Muscle of leg (tissue), 11 donors: ENCODE measurements around the gene DSCAML1. TPM values are rescaled to one million over a fixed set of nuclear protein-coding genes. Genes with fewer than 3 reads are reported as not detected.

Experiments used
- DNase-seq: peaks from one replicate; pipeline ENCODE4 v3.0.0; 2013
- H3K27ac ChIP-seq: one replicate; pipeline ENCODE4 v1.5.1; 2013; ENCODE audit warnings: mild to moderate bottlenecking, low read length, control low read depth
- H3K27me3 ChIP-seq: one replicate; pipeline ENCODE4 v1.6.1; 2013; ENCODE audit warnings: low read length; ENCODE audit not compliant: control insufficient read depth, insufficient read depth
- H3K36me3 ChIP-seq: one replicate; pipeline ENCODE4 v1.6.1; 2013; ENCODE audit warnings: low read length; ENCODE audit not compliant: control insufficient read depth, insufficient read depth
- H3K4me1 ChIP-seq: one replicate; pipeline ENCODE4 v1.6.1; 2013; ENCODE audit warnings: low read length; ENCODE audit not compliant: control insufficient read depth, insufficient read depth
- H3K4me3 ChIP-seq: one replicate; pipeline ENCODE4 v1.5.1; 2013; ENCODE audit warnings: low read length, control low read depth
- H3K9me3 ChIP-seq: replicated peaks from 2 replicates; pipeline ENCODE4 v1.6.1; 2013; ENCODE audit warnings: low read depth, low read length; ENCODE audit not compliant: control insufficient read depth
- WGBS: methylation state at CpG from one replicate; pipeline ENCODE4 v1.1.5; 2013; ENCODE audit warnings: missing lambda C conversion rate; ENCODE audit not compliant: insufficient coverage; 5-methylcytosine and 5-hydroxymethylcytosine counted together
- polyA plus RNA-seq, 8 donors: library from polyadenylated mRNA; unstranded; fragments of 120-200 nt; gene quantifications; one replicate each; pipeline versions ENCODE4 v1.2.1 to v1.2.3, GENCODE V29; 2013; ENCODE audit warnings: inconsistent platforms in 1 of 8, low replicate concordance in 1 of 8; ENCODE audit not compliant: insufficient read length in 8 of 8, insufficient read depth in 1 of 8
- total RNA-seq: library from RNA; stranded (reverse); fragments of 120-200 nt; gene quantifications from one replicate; pipeline ENCODE4 v1.2.4, GENCODE V29; 2013

The DSCAML1 gene
- total and polyA plus RNA-seq, 9 donors, result 0.28 to 0.80 (median 0.60) TPM

DNA sequence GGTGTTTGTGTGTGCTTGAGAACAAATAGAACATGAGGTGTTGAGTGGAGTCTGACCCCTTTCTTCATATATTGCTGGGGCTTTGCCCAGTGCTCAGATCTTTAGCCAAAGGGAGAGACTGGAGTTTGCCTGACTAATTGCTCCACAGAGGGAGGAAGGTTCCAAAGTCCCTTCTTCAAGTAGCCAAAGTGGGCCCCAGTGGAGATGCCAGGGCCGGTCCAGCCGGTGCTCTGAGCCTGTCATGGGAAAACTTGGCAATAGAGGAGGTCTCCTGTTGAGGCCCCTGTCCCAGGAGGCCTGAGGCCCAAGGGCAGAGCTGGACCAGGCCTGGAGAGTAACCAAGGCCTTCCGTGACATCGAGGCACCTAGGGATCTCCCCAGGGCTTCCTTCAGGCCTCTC, 112.3 kb downstream of the DSCAML1 start:
- H3K36me3 ChIP-seq, result no peaks in the 10 kb centered on the region
- H3K4me3 ChIP-seq, result no peak overlapping the region
- H3K9me3 ChIP-seq, result no peaks in the 10 kb centered on the region
- no peak for DNase-seq
- H3K4me1 ChIP-seq, result peaks cover 2% of the 10 kb centered on the region
- H3K27me3 ChIP-seq, result peaks cover 17% of the 10 kb centered on the region
- 17% methylated on average over 2 of the region's 4 CpGs for WGBS
- no peak overlapping the region for H3K27ac ChIP-seq

DNA sequence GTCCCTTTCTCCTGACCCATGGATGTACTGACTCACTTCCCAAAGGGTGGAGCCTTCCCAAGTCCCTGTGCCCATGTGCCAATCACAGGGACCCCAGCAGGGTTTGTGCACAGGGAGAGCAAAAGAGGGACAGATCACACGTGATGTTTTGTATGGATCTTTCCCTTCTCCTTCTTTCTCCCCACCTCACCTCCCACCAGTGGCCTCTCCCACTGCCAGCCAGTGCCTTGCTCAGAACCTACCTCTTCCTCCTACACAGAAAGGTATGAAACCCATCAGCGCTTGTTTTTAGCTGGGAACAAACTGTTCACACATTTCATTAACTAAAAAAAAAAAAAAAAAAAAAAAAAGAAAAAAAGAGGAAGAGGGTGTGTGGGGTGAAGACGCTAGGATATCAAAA, 112.9 kb downstream of the DSCAML1 start:
- no peaks in the 10 kb centered on the region for H3K9me3 ChIP-seq
- no peak for DNase-seq
- H3K4me3 ChIP-seq, result no peak overlapping the region
- H3K4me1 ChIP-seq, result peaks cover 8% of the 10 kb centered on the region
- H3K27me3 ChIP-seq, result peaks cover 17% of the 10 kb centered on the region
- WGBS, result 50% methylated on average over 1 of the region's 3 CpGs
- H3K27ac ChIP-seq, result no peak overlapping the region
- H3K36me3 ChIP-seq, result no peaks in the 10 kb centered on the region

DNA sequence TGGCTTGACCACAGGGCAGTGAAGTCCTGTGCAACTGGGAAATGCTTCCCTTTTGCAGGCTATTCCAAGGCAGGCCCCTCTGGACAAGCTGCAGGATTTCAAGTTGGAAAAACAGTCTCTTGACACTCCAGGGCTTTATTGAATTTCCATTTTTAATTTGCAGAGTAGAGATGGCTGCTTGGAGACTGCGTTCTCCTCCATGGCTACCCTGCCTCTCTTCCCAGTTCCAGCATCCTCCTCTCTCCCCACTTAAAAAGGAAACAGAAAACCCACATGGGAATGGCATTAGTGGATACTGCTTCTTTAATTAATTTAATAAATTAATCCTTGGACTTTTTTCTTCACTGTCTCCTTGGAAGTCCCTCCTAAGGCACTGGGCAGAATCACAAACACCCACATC, 115.6 kb downstream of the DSCAML1 start:
- no peaks in the 10 kb centered on the region for H3K36me3 ChIP-seq
- H3K9me3 ChIP-seq, result no peaks in the 10 kb centered on the region
- peaks cover 13% of the 10 kb centered on the region for H3K4me1 ChIP-seq
- no CpG with 5 or more reads among the region's 1 CpG for WGBS
- H3K4me3 ChIP-seq, result no peak overlapping the region
- peaks cover 15% of the 10 kb centered on the region for H3K27me3 ChIP-seq
- no peak overlapping the region for H3K27ac ChIP-seq
- DNase-seq, result no peak

DNA sequence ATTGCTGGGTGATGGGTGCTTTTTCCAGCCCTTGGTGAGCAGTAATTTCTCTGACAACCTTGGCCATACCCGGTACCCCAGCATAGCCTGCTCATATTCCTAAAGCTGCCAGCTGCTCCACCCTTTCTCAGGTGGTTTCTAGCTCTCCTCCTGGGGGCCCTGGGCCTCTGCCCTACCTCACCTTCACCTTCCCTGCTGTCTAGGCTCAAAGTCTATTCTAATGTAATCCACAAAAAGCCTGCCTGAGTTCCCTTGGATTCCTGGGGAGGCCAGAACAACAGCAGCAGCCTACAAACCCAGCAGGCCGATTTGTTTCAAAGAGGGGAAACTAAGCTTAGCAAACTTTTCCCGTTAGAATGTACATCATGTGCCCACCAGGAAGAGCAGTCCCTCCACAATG, 117.6 kb downstream of the DSCAML1 start:
- Histone ChIP-seq H3K36me3 (no peaks in the 10 kb centered on the region), H3K27me3 (peaks cover 11% of the 10 kb centered on the region), H3K4me1 (peaks cover 13% of the 10 kb centered on the region), H3K4me3 (no peak overlapping the region), H3K27ac (no peak overlapping the region), H3K9me3 (no peaks in the 10 kb centered on the region)
- no peak for DNase-seq
- WGBS, result 53% methylated on average over 2 of the region's 3 CpGs

DNA sequence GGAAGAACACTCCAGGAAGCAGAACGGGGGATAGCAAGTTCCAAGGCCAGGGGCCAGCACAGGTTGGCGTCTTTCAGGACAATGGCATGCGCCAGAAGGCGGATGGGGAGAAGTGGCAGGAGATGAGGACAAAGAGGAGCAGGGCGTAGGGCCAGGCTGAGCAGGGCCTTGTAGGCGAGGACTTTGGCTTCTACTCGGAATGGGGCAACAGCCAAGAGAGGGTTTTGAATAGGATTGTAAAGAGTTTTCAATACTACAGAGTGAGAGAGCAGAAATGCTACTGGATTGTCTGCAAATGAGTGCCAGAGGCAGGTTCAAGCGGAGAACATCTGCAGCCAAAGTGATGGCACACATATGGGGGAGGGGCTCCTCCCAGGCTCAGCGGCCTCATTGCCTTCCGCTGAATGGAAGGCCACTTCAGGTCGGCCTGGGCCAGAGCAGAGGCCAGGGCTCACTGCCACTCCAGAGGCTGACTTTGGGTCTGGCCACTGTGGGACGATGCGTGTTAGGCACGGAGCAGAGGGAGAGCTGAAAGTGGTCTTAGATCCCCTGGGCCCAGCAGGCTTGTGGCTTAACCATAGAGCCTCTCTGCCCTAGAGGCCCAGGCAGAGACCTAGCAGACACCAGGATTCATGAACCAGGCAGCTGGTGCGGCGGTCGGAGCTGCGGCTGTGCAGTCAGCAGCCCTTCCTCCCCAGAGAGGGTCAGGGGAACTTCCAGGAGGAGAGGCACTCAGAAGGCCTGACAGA, 118.2 kb downstream of the DSCAML1 start:
- H3K27me3 ChIP-seq, result peaks cover 15% of the 10 kb centered on the region
- WGBS, result 61% methylated on average over 18 of the region's 18 CpGs
- no peaks in the 10 kb centered on the region for H3K36me3 ChIP-seq
- H3K9me3 ChIP-seq, result no peaks in the 10 kb centered on the region
- no peak for DNase-seq
- H3K4me3 ChIP-seq, result no peak overlapping the region
- H3K27ac ChIP-seq, result no peak overlapping the region
- peaks cover 13% of the 10 kb centered on the region for H3K4me1 ChIP-seq

DNA sequence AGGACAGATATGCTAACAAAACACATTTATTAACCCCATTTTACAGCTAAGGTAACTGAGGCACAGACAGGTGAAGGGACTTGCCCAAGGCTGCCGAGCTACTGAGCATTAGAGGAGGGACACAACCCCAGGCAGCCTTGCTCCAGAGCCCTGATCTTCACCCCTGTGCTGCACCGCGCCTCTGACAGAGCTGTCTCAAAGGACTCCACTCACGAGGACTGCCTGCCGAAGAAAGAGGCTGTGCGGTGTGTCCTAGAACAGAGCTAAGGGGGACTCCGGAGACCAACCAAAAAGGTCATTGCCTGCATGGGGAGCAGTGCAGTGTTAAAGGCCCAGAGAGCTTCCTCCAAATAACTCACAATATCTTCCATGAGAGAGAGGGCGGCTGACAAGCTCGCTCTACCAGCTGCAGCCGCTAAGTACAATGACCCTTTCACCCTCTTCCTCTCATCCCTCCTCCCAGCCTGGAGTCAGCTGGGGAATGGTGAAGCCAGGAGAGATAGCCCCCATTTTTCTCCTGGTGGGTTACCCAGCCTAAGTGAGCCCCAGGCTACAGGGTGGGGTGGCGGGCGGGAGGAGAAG, 119.2 kb downstream of the DSCAML1 start:
- Histone ChIP-seq H3K27ac (no peak overlapping the region), H3K27me3 (peaks cover 18% of the 10 kb centered on the region), H3K36me3 (no peaks in the 10 kb centered on the region), H3K9me3 (no peaks in the 10 kb centered on the region), H3K4me1 (peaks cover 15% of the 10 kb centered on the region), H3K4me3 (no peak overlapping the region)
- no peak for DNase-seq
- WGBS, result 92% methylated on average over 3 of the region's 12 CpGs

DNA sequence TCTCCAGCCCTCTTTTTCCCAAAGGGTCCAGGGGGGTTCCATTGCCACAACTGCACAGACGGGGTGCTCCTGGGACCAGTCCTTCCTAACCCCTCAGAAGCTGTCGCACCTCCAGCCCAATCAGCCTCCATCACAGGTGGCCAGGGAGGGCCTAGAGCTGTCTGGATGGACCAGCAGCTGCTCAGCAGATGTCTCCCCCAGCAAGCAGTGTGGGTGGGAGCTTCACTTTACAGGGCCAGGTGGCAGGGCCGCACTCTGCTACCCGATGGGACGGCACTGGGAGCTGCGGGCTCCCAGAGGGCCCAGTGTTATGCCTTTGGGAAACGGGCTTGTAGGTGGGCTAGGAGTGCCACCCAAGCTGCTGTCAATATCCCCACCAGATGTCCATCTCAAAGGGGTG, 120.5 kb downstream of the DSCAML1 start:
- Histone ChIP-seq H3K4me1 (peaks cover 15% of the 10 kb centered on the region), H3K27ac (no peak overlapping the region), H3K36me3 (no peaks in the 10 kb centered on the region), H3K27me3 (peaks cover 14% of the 10 kb centered on the region), H3K9me3 (no peaks in the 10 kb centered on the region), H3K4me3 (no peak overlapping the region)
- no peak for DNase-seq
- 20% methylated on average over 1 of the region's 7 CpGs for WGBS

DNA sequence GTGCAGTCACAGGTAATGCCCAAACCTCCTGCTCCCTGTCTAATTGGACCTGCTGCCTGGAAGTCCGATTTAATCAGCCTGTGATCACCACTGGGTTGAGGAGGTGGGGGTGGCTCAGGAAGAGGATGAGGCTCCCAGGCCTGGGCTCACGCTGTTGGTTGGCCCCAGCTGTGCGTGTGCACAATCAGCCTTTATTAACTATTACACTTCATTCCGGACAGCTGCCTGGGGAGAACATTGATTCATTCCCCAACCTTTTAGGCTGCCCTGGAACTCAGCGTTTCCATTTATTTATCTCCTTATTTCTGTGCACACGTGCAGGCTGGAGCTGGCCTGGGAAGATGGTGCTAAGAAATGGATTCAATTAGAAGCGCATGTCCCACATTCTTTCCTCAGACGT, 123.4 kb downstream of the DSCAML1 start:
- Histone ChIP-seq H3K9me3 (no peaks in the 10 kb centered on the region), H3K36me3 (no peaks in the 10 kb centered on the region), H3K27ac (no peak overlapping the region), H3K4me1 (peaks cover 3% of the 10 kb centered on the region), H3K27me3 (peaks cover 13% of the 10 kb centered on the region), H3K4me3 (no peak overlapping the region)
- DNase-seq, result no peak
- 0% methylated on average over 3 of the region's 8 CpGs for WGBS

DNA sequence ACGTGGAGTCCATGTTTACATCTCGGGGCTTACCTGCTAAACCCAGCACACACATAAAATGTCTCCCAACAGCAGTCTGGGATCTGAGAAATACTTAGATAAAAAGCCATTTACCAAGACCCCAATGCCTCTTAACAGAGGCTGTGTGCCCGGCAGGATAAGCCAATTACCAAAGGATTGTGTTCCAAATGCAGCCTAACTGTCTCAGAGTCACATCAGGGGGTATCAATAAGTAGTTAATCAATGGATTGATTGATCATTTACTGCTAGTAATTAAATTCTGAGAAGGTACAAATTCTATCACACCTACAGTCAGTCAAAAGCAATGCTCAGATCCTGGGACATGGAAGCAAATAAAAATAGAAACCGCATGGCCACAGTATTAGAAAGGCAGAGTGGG, 125.6 kb downstream of the DSCAML1 start:
- H3K36me3 ChIP-seq, result no peaks in the 10 kb centered on the region
- WGBS, result 34% methylated on average over 2 of the region's 4 CpGs
- no peaks in the 10 kb centered on the region for H3K9me3 ChIP-seq
- no peak overlapping the region for H3K4me3 ChIP-seq
- peaks cover 10% of the 10 kb centered on the region for H3K27me3 ChIP-seq
- no peak overlapping the region for H3K27ac ChIP-seq
- H3K4me1 ChIP-seq, result peaks cover 3% of the 10 kb centered on the region
- no peak for DNase-seq

DNA sequence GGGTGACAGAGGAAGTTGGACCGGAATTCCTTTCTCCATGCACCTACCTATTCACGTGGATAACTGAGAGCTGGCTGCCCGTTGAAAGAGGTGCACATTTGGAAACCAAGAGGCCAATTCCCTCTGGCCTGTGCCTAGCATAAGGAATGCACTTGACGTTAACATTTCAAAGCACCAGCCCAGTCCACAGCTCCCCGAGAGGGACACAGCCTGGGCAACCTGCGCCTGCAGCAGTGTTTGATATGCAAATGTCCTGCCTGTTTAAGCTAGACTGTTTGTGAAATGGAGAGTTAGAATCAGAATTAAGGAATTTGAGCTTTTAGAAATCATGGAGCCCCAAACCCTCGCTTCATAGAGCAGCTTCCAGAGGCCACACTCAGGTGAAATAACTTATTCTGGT, 126.1 kb downstream of the DSCAML1 start:
- Histone ChIP-seq H3K36me3 (no peaks in the 10 kb centered on the region), H3K4me1 (peaks cover 3% of the 10 kb centered on the region), H3K27me3 (peaks cover 10% of the 10 kb centered on the region), H3K9me3 (no peaks in the 10 kb centered on the region), H3K27ac (no peak overlapping the region), H3K4me3 (no peak overlapping the region)
- 60% methylated on average over 1 of the region's 7 CpGs for WGBS
- no peak for DNase-seq
